Endothelial cell of umbilical vein (primary cell): Measurements from ENCODE around the gene BPHL. TPM values are rescaled to one million over a fixed set of nuclear protein-coding genes. Genes with fewer than 3 reads are reported as not detected.
"Not testable (repeated sequence)": the region's sequence is repeated elsewhere in the genome, so short reads cannot be mapped to it uniquely, and the experiment has no call there.

Experiments used
- BruUV-seq: library from RNA; stranded (reverse); fragments of 400-500 nt; replicated peaks from 2 replicates; lab custom pipeline; 2021; lab: Mats Ljungman, UMichigan
- CTCF ChIA-PET: fragments of 300-600, 350-600 bp; sonication (Branson Sonifier 250); formaldehyde crosslinking; loops from one replicate; lab custom pipeline; 2021; ENCODE audit warnings: antibody characterized with exemption, inconsistent platforms; lab: Charles Lee
- POLR2A ChIA-PET: fragments of 300-600, 350-600 bp; sonication (Branson Sonifier 250); formaldehyde crosslinking; loops from one replicate; lab custom pipeline; 2021; ENCODE audit warnings: antibody characterized with exemption, inconsistent platforms; lab: Charles Lee
- DNase-seq: peaks from one replicate; pipeline ENCODE4 v3.0.0-alpha.2; 2011; ENCODE audit warnings: low read depth, low spot score
- FAIRE-seq: peaks from 2 replicates; lab custom pipeline; 2011; peaks lifted over from hg19 to GRCh38; lab: Jason Lieb, UNC
- H2AFZ ChIP-seq: 2 replicates; pipeline ENCODE4 v1.6.0; 2012; ENCODE audit warnings: low read depth, low read length, control low read depth, inconsistent platforms
- H3K27ac ChIP-seq: 2 replicates; pipeline ENCODE4 v1.5.1; 2011; ENCODE audit warnings: low read depth, mild to moderate bottlenecking, control low read depth, low read length, moderate library complexity; ENCODE audit not compliant: insufficient read depth
- H3K27me3 ChIP-seq, 2 experiments: 2 replicates each; pipeline versions ENCODE4 v1.6.0 to v1.6.1; 2011; ENCODE audit warnings: low read length in 2 of 2, mixed read lengths in 1 of 2; ENCODE audit not compliant: control insufficient read depth in 2 of 2, insufficient read depth in 2 of 2
- H3K36me3 ChIP-seq, 2 experiments: 2 replicates in 1 of 2; 3 replicates in 1 of 2; pipeline ENCODE4 v1.5.1; 2011; ENCODE audit warnings: low read length in 2 of 2, mild to moderate bottlenecking in 1 of 2, moderate library complexity in 1 of 2; ENCODE audit not compliant: control insufficient read depth in 2 of 2, insufficient read depth in 2 of 2; ENCODE audit errors: extremely low read depth in 1 of 2
- H3K4me1 ChIP-seq: 3 replicates; pipeline ENCODE4 v1.5.1; 2011; ENCODE audit warnings: mild to moderate bottlenecking, low read length; ENCODE audit not compliant: control insufficient read depth, insufficient read depth; ENCODE audit errors: extremely low read depth
- H3K4me2 ChIP-seq: 2 replicates; pipeline ENCODE4 v1.6.1; 2011; ENCODE audit warnings: low read length, control low read depth, mixed read lengths; ENCODE audit not compliant: insufficient read depth
- H3K4me3 ChIP-seq, 3 experiments: fragments of 200-600 bp in 1 of 3; sonication (generic), shearing (Covaris generic) in 1 of 3; replicated peaks in 1 of 3; 2 replicates each; pipeline ENCODE4 v1.5.1; 2011 to 2016; ENCODE audit warnings: control low read depth in 3 of 3, low read length in 3 of 3, mild to moderate bottlenecking in 2 of 3, inconsistent platforms in 1 of 3, low read depth in 1 of 3, moderate library complexity in 1 of 3; ENCODE audit not compliant: insufficient read depth in 1 of 3
- H3K79me2 ChIP-seq: 2 replicates; pipeline ENCODE4 v1.6.0; 2012; ENCODE audit warnings: low read length, inconsistent platforms; ENCODE audit not compliant: control insufficient read depth, insufficient read depth
- H3K9ac ChIP-seq: replicated peaks from 2 replicates; pipeline ENCODE3; 2011; ENCODE audit warnings: low read length, control low read depth; ENCODE audit not compliant: insufficient read depth; ENCODE audit errors: extremely low read depth
- H3K9me1 ChIP-seq: replicated peaks from 3 replicates; pipeline ENCODE4 v1.6.0; 2011; ENCODE audit warnings: mild to moderate bottlenecking, low read length; ENCODE audit not compliant: control insufficient read depth, insufficient read depth; ENCODE audit errors: extremely low read depth
- H3K9me3 ChIP-seq: replicated peaks from 2 replicates; pipeline ENCODE4 v1.5.1; 2012; ENCODE audit warnings: low read length, inconsistent platforms; ENCODE audit not compliant: control insufficient read depth, insufficient read depth
- H4K20me1 ChIP-seq: replicated peaks from 2 replicates; pipeline ENCODE3; 2011; ENCODE audit warnings: mild to moderate bottlenecking, low read length; ENCODE audit not compliant: control insufficient read depth, insufficient read depth; ENCODE audit errors: extremely low read depth
- EZH2 ChIP-seq: IDR thresholded peaks from 2 replicates; pipeline ENCODE4 v1.6.1; 2012; ENCODE audit warnings: borderline replicate concordance, low read depth, mild to moderate bottlenecking, moderate library complexity, low read length, inconsistent platforms; ENCODE audit not compliant: severe bottlenecking
- FOS ChIP-seq: IDR thresholded peaks from 2 replicates; pipeline ENCODE4 v1.6.1; 2011; ENCODE audit warnings: mild to moderate bottlenecking, low read length, moderate library complexity, borderline replicate concordance; ENCODE audit not compliant: insufficient read depth
- GATA2 ChIP-seq: IDR thresholded peaks from 2 replicates; pipeline ENCODE4 v1.7.0; 2011; ENCODE audit warnings: low read depth, mild to moderate bottlenecking, moderate library complexity, mixed read lengths, low read length; ENCODE audit not compliant: insufficient read length, insufficient read depth
- JUN ChIP-seq: IDR thresholded peaks from 2 replicates; pipeline ENCODE4 v1.6.1; 2011; ENCODE audit warnings: borderline replicate concordance, low read depth; ENCODE audit not compliant: insufficient read length, insufficient read depth
- MYC ChIP-seq: IDR thresholded peaks from one replicate; pipeline ENCODE4 v1.6.1; 2011; ENCODE audit warnings: mild to moderate bottlenecking, low read depth, low read length
- POLR2A ChIP-seq: IDR thresholded peaks from 2 replicates; pipeline ENCODE4 v1.6.1; 2012; ENCODE audit warnings: low read depth, mild to moderate bottlenecking, control low read depth, low read length
- POLR2AphosphoS5 ChIP-seq: IDR thresholded peaks from 2 replicates; pipeline ENCODE4 v1.6.1; 2012; ENCODE audit warnings: low read depth, mild to moderate bottlenecking, control low read depth, low read length, moderate library complexity; ENCODE audit not compliant: insufficient read depth
- dilution Hi-C: fragments of 300-500 bp; cut with MboI; formaldehyde crosslinking; loops from one replicate; pipeline ENCODE4 v1.15.0; 2019; ENCODE audit warnings: low sequenced_read_pairs; ENCODE audit not compliant: extremely low pct_ligation_motif_present
- intact Hi-C: fragments of 100-400 bp; cut with micrococcal nuclease; formaldehyde crosslinking; loops from one replicate; pipeline ENCODE4 v1.10.0; 2022
- polyA plus RNA-seq, 4 experiments: library from polyadenylated mRNA; depleted of rRNA in 3 of 4; stranded (reverse) in 3 of 4; unstranded in 1 of 4; fragments of >200 nt; gene quantifications; 2 replicates each; pipeline versions ENCODE4 v1.2.1 to v1.2.3, GENCODE V29; 2011 to 2012; ENCODE audit warnings: missing spikeins in 1 of 4
- total RNA-seq: library from RNA; stranded (reverse); gene quantifications from 2 replicates; pipeline ENCODE4 v1.2.3, GENCODE V29; 2021
- TF ChIP-seq, protein P1 (sequence below), 2 donors: IDR thresholded peaks; 1 replicate in 1 of 2; 2 replicates in 1 of 2; pipeline ENCODE4 v1.5.1; 2011; ENCODE audit warnings: low read length in 2 of 2, mild to moderate bottlenecking in 2 of 2, moderate library complexity in 2 of 2, control low read depth in 1 of 2, inconsistent platforms in 1 of 2, low read depth in 1 of 2; ENCODE audit not compliant: insufficient read depth in 1 of 2; ENCODE audit errors: extremely low read depth in 1 of 2
- TF ChIP-seq, protein P2 (sequence below): IDR thresholded peaks from 2 replicates; pipeline ENCODE4 v1.6.1; 2011; ENCODE audit not compliant: insufficient read depth, insufficient read length

The BPHL gene
- total and polyA plus RNA-seq, 2 donors (not counting 3 experiments of a cell fraction or from before 2014, with no cell fraction given) = 12.3 to 14.8 TPM

DNA sequence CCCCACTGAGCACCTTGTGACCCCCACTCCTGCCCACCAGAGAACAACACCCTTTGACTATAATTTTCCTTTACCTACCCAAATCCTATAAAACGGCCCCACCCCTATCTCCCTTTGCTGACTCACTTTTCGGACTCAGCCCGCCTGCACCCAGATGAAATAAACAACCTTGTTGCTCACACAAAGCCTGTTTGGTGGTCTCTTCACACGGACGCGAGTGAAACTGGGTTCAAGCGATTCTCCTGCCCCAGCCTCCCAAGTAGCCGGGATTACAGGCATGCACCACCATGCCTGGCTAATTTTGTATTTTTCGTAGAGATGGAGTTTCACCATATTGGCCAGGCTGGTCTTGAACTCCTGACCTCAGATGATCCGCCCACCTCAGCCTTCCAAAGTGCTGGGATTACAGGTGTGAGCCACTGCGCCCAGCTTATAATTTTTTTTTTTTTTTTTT, 55.2 kb downstream of the BPHL start:
- H3K9me3 ChIP-seq, H3K4me2 ChIP-seq, H3K27me3 ChIP-seq, H4K20me1 ChIP-seq, H2AFZ ChIP-seq, intact Hi-C loops, DNase-seq, H3K4me1 ChIP-seq, BruUV-seq, H3K79me2 ChIP-seq, H3K36me3 ChIP-seq, dilution Hi-C loops, FAIRE-seq, H3K9me1 ChIP-seq, H3K27ac ChIP-seq, POLR2A ChIA-PET, H3K9ac ChIP-seq, H3K4me3 ChIP-seq: not testable (repeated sequence)
- CTCF ChIA-PET = interaction anchor here (0.6 kb wide), 1 partner anchor 78 kb away, joined by 3 read pairs; no protein-coding TSS in a partner anchor

DNA sequence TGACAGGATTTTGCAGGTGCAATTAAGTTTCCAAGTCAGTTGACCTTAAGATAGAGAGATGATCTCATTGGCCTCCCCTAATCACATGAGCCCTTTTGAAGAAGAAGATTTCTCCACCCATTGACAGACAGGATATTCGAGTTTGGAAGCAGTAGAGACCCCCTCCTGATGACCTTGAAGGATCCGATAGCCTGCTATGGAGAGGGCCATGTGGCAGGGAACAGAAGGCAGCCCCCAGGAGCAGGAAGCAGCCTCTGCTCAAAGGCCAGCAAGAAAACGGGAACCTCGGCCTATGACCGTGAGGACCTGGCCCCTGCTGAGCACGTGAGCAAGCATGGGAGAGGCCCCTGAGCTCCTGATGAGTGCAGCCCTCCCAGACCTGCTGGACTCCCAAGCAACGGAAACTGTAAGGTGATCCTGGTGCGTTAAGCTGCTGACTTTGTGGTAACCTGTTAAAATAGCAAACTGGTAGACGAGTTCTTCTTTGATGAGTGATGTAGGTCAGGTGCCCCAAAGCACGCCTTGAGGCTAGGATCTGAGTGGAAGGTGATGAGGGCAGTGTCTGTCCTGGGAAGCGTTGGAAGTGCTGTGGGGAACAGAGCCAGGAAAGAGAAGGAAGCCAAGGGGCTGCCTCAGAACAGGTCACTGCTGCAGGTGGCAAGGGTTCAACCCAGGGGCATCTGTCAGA, 57.3 kb downstream of the BPHL start:
- Histone ChIP-seq H3K27me3 (no peaks in the 10 kb centered on the region), H3K4me3 (no peak overlapping the region), H3K9me1 (no peaks in the 10 kb centered on the region), H3K4me1 (peaks cover 5% of the 10 kb centered on the region), H2AFZ (no peak overlapping the region), H3K36me3 (no peaks in the 10 kb centered on the region), H3K9me3 (no peaks in the 10 kb centered on the region), H3K79me2 (no peaks in the 10 kb centered on the region), H3K27ac (no peak overlapping the region), H3K9ac (no peak overlapping the region), H4K20me1 (no peaks in the 10 kb centered on the region), H3K4me2 (no peak overlapping the region)
- FAIRE-seq (no peak), DNase-seq (no peak)
- POLR2A ChIA-PET = no interaction called here
- no TSS peak for BruUV-seq
- intact Hi-C loops = no loop called here
- CTCF ChIA-PET = interaction anchor here (0.8 to 2.0 kb wide), 7 partner anchors 10 to 76 kb away, joined by 3 to 9 read pairs (median 3); partner anchors contain the start of gene TUBB2A
- dilution Hi-C loops = no loop called here
- no peak for TF ChIP-seq POLR2A
- TF ChIP-seq, protein P1, sequence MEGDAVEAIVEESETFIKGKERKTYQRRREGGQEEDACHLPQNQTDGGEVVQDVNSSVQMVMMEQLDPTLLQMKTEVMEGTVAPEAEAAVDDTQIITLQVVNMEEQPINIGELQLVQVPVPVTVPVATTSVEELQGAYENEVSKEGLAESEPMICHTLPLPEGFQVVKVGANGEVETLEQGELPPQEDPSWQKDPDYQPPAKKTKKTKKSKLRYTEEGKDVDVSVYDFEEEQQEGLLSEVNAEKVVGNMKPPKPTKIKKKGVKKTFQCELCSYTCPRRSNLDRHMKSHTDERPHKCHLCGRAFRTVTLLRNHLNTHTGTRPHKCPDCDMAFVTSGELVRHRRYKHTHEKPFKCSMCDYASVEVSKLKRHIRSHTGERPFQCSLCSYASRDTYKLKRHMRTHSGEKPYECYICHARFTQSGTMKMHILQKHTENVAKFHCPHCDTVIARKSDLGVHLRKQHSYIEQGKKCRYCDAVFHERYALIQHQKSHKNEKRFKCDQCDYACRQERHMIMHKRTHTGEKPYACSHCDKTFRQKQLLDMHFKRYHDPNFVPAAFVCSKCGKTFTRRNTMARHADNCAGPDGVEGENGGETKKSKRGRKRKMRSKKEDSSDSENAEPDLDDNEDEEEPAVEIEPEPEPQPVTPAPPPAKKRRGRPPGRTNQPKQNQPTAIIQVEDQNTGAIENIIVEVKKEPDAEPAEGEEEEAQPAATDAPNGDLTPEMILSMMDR (IDR thresholded peaks at IDR 0.05; ENCODE audit: extremely low read depth in 1 of 2, insufficient read depth in 1 of 2, low read depth in 1 of 2, low read length in 2 of 2) = no peak
- no peak for TF ChIP-seq EZH2
- TF ChIP-seq GATA2 = no peak
- TF ChIP-seq MYC = no peak
- TF ChIP-seq, protein P2, sequence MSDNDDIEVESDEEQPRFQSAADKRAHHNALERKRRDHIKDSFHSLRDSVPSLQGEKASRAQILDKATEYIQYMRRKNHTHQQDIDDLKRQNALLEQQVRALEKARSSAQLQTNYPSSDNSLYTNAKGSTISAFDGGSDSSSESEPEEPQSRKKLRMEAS = no peak
- no peak for TF ChIP-seq POLR2AphosphoS5
- no peak for TF ChIP-seq JUN
- TF ChIP-seq FOS = no peak
